Breast epithelium (tissue), 4 donors: Measurements from ENCODE around the gene DOCK9. TPM values are rescaled to one million over a fixed set of nuclear protein-coding genes. Genes with fewer than 3 reads are reported as not detected.

Experiments
- DNase-seq, 2 donors: peaks; one replicate each; pipeline ENCODE4 v3.0.0-alpha.2; 2019; ENCODE audit warnings: low spot score in 2 of 2
- H3K27ac ChIP-seq, 2 donors: fragments of 200-600 bp; sonication (generic) in 1 of 2; one replicate each; pipeline ENCODE4 v1.5.1; 2016 to 2019; ENCODE audit warnings: mild to moderate bottlenecking in 1 of 2
- H3K27me3 ChIP-seq, 2 donors: fragments of 200-600 bp; sonication (generic) in 1 of 2; one replicate each; pipeline versions ENCODE4 v1.5.1 to v1.6.0; 2017 to 2019; ENCODE audit warnings: control low read depth in 1 of 2, mild to moderate bottlenecking in 1 of 2
- H3K36me3 ChIP-seq: fragments of 200-600 bp; one replicate; pipeline ENCODE4 v1.5.1; 2019
- H3K4me1 ChIP-seq, 2 donors: fragments of 200-600 bp; sonication (generic); one replicate each; pipeline ENCODE4 v1.5.1; 2016 to 2019; ENCODE audit warnings: control low read depth in 1 of 2
- H3K4me3 ChIP-seq, 3 donors: fragments of 200-600 bp; sonication (generic); 1 replicate in 2 of 3; 2 replicates in 1 of 3; pipeline ENCODE4 v1.5.1; 2016 to 2019; ENCODE audit warnings: mild to moderate bottlenecking in 3 of 3, moderate library complexity in 2 of 3
- H3K9me3 ChIP-seq, 2 donors: fragments of 200-600 bp; sonication (generic) in 1 of 2; one replicate each; pipeline ENCODE4 v1.5.1; 2016 to 2019; ENCODE audit warnings: control low read depth in 1 of 2
- POLR2A ChIP-seq: fragments of 450-650 bp; IDR thresholded peaks from one replicate; pipeline ENCODE4 v1.6.1; 2016; ENCODE audit warnings: antibody characterized with exemption, mild to moderate bottlenecking, moderate library complexity
- POLR2AphosphoS5 ChIP-seq, 3 donors: sonication (generic); formaldehyde crosslinking; IDR thresholded peaks; one replicate each; pipeline ENCODE4 v1.6.1; 2017; ENCODE audit warnings: antibody characterized with exemption in 3 of 3
- intact Hi-C: fragments of 100-400 bp; cut with DNase I; formaldehyde crosslinking; loops from one replicate; pipeline ENCODE4 v1.15.1; 2023; ENCODE audit warnings: low total_unique reads
- total RNA-seq, 3 donors: library from RNA; depleted of rRNA; stranded (reverse); fragments of >200 nt; gene quantifications; one replicate each; pipeline ENCODE4 v1.1.0, GENCODE V29; 2016
- TF ChIP-seq, protein P1 (sequence below), 3 donors: fragments of 450-650 bp; IDR thresholded peaks; one replicate each; pipeline ENCODE4 v1.5.1; 2016 to 2017; ENCODE audit warnings: antibody characterized with exemption in 3 of 3, mild to moderate bottlenecking in 3 of 3, moderate library complexity in 3 of 3

Gene DOCK9
- total RNA-seq, 3 donors from 2014 or later = 85.5 to 155 (median 92.2) TPM

DNA sequence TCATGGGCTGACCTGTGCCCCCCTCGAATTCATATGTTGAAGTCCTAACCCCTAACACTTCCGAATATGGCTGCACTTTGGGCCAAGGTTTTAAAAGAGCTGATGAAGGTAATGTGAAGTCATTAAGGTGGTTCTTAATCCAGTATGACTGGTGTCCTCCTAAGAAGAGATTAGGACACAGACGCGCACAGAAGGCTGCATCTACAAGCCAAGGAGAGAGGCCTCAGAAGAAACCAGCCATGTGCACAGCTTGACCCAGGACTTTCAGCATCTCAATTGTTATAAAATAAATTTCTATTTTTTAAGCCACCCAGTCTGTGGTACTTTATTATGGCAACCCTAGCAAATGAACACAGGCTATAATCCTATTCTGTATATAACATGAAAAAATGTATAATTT is 99.9 kb downstream of the DOCK9 start:
- Histone ChIP-seq H3K4me3 (no peak overlapping the region), H3K4me1 (no peaks in the 10 kb centered on the region), H3K27ac (no peak overlapping the region), H3K27me3 (no peaks in the 10 kb centered on the region), H3K9me3 (peaks cover 8 to 10% of the 10 kb centered on the region in 2 donors), H3K36me3 (no peaks in the 10 kb centered on the region)
- no peak for DNase-seq
- intact Hi-C loops = no loop called here
- TF ChIP-seq POLR2AphosphoS5 (IDR thresholded peaks at IDR 0.05) (no peak), POLR2A (no peak)
- TF ChIP-seq, protein P1, sequence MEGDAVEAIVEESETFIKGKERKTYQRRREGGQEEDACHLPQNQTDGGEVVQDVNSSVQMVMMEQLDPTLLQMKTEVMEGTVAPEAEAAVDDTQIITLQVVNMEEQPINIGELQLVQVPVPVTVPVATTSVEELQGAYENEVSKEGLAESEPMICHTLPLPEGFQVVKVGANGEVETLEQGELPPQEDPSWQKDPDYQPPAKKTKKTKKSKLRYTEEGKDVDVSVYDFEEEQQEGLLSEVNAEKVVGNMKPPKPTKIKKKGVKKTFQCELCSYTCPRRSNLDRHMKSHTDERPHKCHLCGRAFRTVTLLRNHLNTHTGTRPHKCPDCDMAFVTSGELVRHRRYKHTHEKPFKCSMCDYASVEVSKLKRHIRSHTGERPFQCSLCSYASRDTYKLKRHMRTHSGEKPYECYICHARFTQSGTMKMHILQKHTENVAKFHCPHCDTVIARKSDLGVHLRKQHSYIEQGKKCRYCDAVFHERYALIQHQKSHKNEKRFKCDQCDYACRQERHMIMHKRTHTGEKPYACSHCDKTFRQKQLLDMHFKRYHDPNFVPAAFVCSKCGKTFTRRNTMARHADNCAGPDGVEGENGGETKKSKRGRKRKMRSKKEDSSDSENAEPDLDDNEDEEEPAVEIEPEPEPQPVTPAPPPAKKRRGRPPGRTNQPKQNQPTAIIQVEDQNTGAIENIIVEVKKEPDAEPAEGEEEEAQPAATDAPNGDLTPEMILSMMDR (IDR thresholded peaks at IDR 0.05) = no peak

DNA sequence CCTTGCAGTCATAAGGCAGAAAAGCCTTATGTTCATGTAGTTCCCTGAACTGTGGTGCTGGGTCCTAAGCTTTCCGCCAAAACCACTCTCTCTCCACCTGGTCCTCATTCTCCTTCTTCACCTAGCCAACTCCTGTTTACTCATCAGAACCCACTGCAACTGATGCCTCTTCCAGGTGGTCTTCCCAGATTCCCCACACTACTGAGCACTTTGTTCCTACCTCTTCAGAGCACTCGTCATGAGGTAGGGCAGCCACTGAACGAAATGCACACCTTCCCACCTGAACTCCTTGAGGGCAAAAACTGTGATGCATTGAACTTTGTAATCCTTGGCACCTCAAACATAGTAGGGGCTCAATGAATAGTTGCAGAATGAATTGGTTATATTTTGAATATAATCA is 100.4 kb downstream of the DOCK9 start:
- peaks cover 8 to 10% of the 10 kb centered on the region in 2 donors for H3K9me3 ChIP-seq
- H3K4me1 ChIP-seq = no peaks in the 10 kb centered on the region
- no peak overlapping the region for H3K4me3 ChIP-seq
- TF ChIP-seq, protein P1 (IDR thresholded peaks at IDR 0.05) = no peak
- TF ChIP-seq POLR2A = no peak
- no peak for TF ChIP-seq POLR2AphosphoS5 (IDR thresholded peaks at IDR 0.05)
- H3K36me3 ChIP-seq = no peaks in the 10 kb centered on the region
- H3K27ac ChIP-seq = no peak overlapping the region
- no peak for DNase-seq
- intact Hi-C loops = no loop called here
- H3K27me3 ChIP-seq = no peaks in the 10 kb centered on the region

DNA sequence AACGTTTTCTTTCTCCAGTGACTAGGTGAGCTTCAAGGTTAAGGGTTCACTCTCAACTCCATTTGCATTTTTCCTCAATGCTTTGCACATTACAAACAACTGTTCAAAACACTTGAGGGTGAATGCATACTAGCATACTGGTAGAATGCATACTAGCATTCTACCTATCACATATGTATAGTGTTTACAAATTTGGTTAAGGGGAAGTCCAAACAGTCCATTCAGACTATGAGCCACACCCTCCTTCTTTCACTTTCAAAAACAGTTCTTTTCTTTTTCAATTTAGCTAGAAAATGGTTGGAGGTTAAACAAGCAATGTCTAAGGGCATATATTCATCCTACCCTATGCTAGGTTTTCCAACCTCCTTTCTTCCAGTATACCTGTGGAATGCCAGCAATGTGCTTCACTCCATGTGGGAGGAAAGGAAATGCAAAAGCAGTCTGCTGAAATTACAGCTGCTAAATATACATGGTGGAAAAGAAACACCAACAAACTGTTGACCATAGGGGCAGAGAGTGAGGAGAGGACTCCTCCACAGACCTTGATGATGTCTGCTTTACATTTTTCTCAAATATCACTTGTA is 102.6 kb downstream of the DOCK9 start:
- H3K4me1 ChIP-seq = no peaks in the 10 kb centered on the region
- H3K27me3 ChIP-seq = no peaks in the 10 kb centered on the region
- no peak overlapping the region for H3K4me3 ChIP-seq
- H3K36me3 ChIP-seq = no peaks in the 10 kb centered on the region
- H3K27ac ChIP-seq = no peak overlapping the region
- no peak for DNase-seq
- peaks cover 8 to 10% of the 10 kb centered on the region in 2 donors for H3K9me3 ChIP-seq
- TF ChIP-seq, protein P1 (IDR thresholded peaks at IDR 0.05) = no peak
- TF ChIP-seq POLR2A (no peak), POLR2AphosphoS5 (IDR thresholded peaks at IDR 0.05) (no peak)
- intact Hi-C loops = no loop called here

DNA sequence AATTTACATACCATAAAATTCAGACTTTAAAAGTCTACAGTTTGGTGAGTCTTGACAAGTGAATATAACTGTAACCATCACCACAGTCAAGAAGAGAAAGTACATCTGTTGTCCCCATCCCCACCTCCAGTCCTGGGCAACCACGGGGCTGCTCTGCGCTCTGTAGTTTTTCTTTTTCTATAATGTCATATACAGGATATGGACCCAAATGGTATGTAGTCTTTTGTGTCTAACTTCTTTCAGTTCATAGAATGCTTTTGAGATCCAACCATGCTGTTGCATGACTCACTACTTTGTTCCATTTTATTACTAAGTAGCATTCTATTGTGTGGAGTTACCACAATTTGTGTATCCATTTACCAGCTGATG is 103.9 kb downstream of the DOCK9 start:
- DNase-seq = no peak
- no peak overlapping the region for H3K27ac ChIP-seq
- H3K4me1 ChIP-seq = no peaks in the 10 kb centered on the region
- H3K36me3 ChIP-seq = no peaks in the 10 kb centered on the region
- intact Hi-C loops = no loop called here
- no peaks in the 10 kb centered on the region for H3K27me3 ChIP-seq
- TF ChIP-seq POLR2AphosphoS5 (IDR thresholded peaks at IDR 0.05) = no peak
- no peak for TF ChIP-seq POLR2A
- TF ChIP-seq, protein P1 (IDR thresholded peaks at IDR 0.05) = no peak
- no peak overlapping the region for H3K4me3 ChIP-seq
- H3K9me3 ChIP-seq = peaks cover 8 to 10% of the 10 kb centered on the region in 2 donors

DNA sequence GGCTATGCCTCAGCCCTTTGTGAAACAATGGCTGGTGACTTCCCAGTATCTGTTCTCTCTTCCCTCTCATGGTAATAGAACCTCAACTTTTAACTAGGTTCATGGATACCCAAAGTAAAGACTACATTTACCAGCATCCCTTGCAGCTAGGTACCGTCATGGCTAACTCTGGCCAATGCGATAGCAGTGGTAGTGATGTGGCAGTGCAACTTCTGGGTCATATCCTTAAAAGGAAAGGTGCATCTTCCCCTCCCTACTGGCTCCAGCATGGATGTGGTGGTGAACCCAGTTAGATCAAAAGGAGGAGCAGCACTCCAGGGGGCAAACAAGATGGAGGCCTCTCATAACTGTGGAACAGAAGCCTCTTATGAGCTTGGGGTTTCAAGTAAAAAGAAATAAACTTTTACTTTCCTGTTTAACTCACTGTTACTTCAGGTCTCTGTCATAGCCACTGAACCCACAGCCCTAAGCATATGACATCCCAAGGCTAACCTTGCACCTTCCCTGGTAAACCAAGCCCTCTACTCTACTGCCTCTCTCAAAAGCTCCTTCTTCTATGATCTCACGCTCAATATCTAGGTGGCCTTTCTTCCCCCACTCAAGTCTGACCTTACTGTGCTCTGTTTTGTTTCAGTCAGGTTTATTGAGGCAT is 104.4 kb downstream of the DOCK9 start:
- Histone ChIP-seq H3K9me3 (peaks cover 8 to 10% of the 10 kb centered on the region in 2 donors), H3K4me1 (no peaks in the 10 kb centered on the region), H3K4me3 (no peak overlapping the region), H3K27me3 (no peaks in the 10 kb centered on the region), H3K36me3 (no peaks in the 10 kb centered on the region), H3K27ac (no peak overlapping the region)
- no peak for DNase-seq
- TF ChIP-seq POLR2A (no peak), POLR2AphosphoS5 (IDR thresholded peaks at IDR 0.05) (no peak)
- TF ChIP-seq, protein P1 (IDR thresholded peaks at IDR 0.05) = no peak
- intact Hi-C loops = no loop called here
